Stimulated activated CD8-positive, alpha-beta memory T cell treated with anti-CD3 and anti-CD28 coated beads, Interleukin-7, amount 100 ng/mL, for 48 hours (primary cell): ENCODE measurements around the gene OR8K1.

ENCODE experiments used
- DNase-seq, 2 donors: peaks; one replicate each; pipeline ENCODE4 v3.0.0-alpha.2; 2020; ENCODE audit warnings: low read depth in 1 of 2; ENCODE audit errors: extremely low read depth in 1 of 2

Gene OR8K1

DNA sequence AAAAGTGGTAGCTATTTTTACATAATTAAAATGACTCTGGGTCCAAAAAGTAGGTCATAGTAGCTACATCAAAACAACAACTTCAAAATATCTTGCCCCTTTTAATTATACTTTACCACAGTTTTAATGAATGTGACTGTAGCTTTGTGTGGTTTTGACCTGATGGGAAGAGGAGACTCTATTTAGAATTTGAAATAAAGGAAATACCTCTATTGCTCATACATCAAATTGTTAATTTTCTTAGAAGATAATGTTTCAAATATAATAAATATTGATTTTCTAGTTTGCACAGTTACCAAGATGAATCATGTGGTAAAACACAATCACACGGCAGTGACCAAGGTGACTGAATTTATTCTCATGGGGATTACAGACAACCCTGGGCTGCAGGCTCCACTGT lies at the start of gene OR8K1:
Gene OR8K1 (plus strand): TSS at position 301 of the 400 bp plus-strand sequence. CDS start 0 bp downstream, at position 301.
- no peak for DNase-seq

GRCh38 chr11:56296898-56297297 lies 48.9 kb upstream of the OR8K1 start:
- no peak for DNase-seq

DNA sequence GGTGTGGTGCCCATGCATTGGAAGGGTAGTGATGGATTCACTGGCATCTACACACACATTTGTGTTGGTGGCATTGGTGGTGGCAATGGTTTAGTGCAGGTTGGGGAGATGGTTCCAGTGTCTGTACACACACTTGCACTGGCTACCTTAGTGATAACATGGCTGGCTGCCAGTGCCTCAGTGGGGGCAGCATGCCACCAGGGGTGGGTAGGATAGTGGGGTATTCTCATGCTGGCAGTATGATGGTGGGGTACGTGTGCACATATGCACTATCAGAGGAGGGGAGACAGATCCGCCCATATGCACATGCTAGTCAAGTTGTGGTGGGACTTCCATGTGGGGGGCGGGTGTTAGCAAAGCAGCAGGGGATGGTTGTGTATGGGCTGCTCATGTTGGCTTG lies 38.0 kb upstream of the OR8K1 start:
- no peak for DNase-seq

DNA sequence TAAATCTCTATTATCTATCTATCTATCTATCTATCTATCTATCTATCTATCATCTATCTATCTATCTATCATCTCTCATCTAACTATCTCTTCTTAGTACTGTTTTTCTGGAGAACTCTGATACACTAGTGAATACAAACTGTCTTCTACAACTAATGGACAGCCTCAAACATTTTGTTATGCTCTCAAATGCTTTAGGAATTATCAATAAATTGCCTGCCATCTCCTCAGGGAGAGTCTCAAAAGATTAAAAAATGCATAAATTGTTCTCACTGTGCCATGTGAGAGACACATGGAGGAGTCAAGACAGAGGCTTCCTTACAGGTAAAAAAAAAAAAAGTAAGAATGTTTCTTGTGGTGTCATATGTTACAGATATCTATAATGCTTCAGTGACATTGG lies 31.0 kb upstream of the OR8K1 start, which contains the start of gene OR8K3:
Gene OR8K3 (plus strand): TSS at position 301 of the 400 bp plus-strand sequence. CDS start 3,163 bp downstream, outside the sequence.
- no peak for DNase-seq

DNA sequence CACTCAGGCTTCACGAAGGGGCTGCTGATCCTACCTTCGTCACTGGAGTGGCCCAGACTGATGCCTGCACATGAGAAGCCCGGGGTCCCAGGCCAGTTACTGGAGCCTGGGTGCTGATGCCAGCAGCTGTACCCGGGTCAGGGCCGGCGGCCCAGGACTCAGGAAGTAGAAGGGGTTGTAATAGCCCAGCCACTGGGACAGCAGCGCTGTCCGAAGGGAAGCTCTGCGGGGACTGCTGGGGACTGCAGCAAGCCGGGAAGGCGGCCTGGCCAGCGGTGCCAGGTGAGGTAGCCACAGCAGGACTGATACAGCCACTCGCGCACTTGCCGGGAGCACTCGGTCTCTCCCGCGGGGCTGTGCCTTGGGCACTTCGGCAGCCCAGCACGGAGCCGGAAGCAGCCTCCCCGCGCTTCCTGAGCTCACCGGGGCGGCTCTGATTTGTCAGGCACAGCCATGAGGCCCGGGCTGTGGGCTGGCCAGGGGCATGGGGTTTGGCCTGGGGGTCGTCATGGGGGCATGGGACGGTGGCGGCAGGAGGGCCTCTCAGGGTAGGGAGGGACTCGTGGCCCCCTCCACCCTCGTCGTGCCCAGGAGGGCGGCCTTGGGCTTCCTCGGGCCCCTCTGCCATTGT lies 13.9 kb upstream of the OR8K1 start:
- no peak for DNase-seq

DNA sequence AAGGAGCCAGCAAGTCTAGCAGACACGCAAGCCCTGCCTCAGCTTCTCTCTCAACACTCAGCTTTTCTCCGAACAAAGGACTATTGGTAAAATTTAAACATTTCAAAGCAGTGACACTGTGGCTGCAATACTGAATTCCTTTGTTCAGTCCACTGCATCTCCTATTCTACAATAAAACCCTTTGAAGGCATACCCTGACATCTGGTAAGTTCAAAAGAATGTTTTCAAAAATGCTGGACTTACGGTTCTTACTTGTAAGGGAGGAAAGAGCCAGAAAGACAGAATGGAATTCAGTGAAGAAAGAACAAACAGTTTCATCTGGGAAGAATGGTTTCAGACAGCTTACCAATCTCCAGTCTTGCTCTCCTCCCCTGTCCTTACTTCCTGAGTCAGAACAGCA lies 12.7 kb upstream of the OR8K1 start:
- no peak for DNase-seq

- no peak for DNase-seq
Measured at GRCh38 chr11:56340289-56340688, 5.5 kb upstream of the OR8K1 start.

DNA sequence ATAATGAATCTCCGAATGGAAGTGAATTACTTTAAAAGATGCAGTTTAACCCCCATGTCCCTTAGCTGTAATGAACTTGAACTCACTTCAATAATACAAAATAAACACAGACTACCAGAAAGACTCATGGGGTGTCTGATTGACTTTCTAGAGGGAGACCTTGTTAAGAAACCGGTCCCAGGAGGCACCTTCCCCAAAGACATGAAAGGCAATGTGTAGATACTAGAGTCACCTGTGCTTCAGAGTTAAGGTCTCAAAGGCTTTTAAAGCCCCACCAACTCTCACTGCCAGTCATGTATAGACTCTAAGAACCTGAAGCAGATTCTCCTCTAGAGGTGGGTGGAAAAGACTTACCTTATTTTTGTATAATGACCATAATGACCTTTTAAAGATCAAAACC lies 8.2 kb downstream of the OR8K1 start, which contains the start of gene OR8J1:
Gene OR8J1 (plus strand): TSS at position 301 of the 400 bp plus-strand sequence. CDS start 5,956 bp downstream, outside the sequence.
- no peak for DNase-seq

DNA sequence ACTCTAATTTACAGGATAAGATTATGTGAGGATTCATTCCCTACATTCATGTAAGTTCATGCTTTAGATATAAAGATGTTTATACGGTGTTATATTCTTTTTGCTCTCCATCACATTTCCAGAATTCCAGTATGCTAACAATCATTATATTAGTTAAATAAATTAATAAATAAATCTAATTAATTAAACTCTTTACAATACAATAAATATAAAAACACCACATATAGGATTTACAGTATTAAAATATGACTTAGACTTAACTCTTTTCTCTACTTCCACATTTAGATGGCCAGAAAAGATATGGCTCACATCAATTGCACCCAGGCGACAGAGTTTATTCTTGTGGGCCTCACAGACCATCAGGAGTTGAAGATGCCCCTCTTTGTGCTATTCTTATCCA lies 29.5 kb downstream of the OR8K1 start, which contains the start of gene OR8U1:
Gene OR8U1 (plus strand): TSS at position 301 of the 400 bp plus-strand sequence. CDS start 0 bp downstream, at position 301.
- DNase-seq: no peak

GRCh38 chr11:56380120-56380519 lies 34.3 kb downstream of the OR8K1 start:
- DNase-seq: no peak

DNA sequence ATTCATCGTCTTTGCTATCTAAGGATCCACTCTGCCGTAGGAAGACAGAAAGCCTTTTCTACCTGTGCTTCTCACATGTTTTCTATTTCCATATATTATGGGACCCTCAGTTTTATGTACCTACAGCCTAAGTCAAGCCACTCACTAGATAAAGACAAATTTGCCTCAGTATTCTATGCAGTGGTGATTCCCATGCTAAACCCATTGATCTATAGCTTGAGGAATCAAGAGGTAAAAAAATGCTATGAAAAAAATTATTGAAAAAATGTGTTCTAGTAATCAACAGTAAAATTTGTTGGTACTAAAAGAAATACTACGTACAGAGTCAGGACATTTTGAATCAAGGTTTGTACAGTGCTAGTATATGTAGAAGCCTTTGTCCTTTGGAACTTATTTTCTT lies 48.5 kb downstream of the OR8K1 start:
- DNase-seq: no peak

- no peak for DNase-seq
Measured at GRCh38 chr11:56396047-56396446, 50.2 kb downstream of the OR8K1 start.
